AML-193 (cell line): Measurements from ENCODE around the gene MINDY2.

Experiments used
- DNase-seq, 2 experiments: peaks; one replicate each; lab custom pipeline; 2025; lab: John Stamatoyannopoulos, UW

MINDY2 gene

GRCh38 chr15:58880320-58880719, 109.2 kb downstream of the MINDY2 start:
- DNase-seq, result no peak

GRCh38 chr15:58882243-58882642, 111.1 kb downstream of the MINDY2 start:
- DNase-seq, result no peak

- peak; percentile 25 to 39 for DNase-seq
Measured at GRCh38 chr15:58883926-58884325, 112.8 kb downstream of the MINDY2 start.

- no peak for DNase-seq
Measured at GRCh38 chr15:58886921-58887320, 115.8 kb downstream of the MINDY2 start.

- DNase-seq, result no peak
Measured at GRCh38 chr15:58889363-58889762, 118.3 kb downstream of the MINDY2 start.

GRCh38 chr15:58898150-58898680, 127.1 kb downstream of the MINDY2 start:
- no peak for DNase-seq

GRCh38 chr15:58900631-58901030, 129.5 kb downstream of the MINDY2 start:
- DNase-seq, result no peak

GRCh38 chr15:58908550-58909309, 137.6 kb downstream of the MINDY2 start:
- DNase-seq, result no peak

GRCh38 chr15:58909616-58910015, 138.5 kb downstream of the MINDY2 start:
- DNase-seq, result no peak

GRCh38 chr15:58910456-58910855, 139.4 kb downstream of the MINDY2 start:
- DNase-seq, result no peak
